GM23338 (cell line): ENCODE results near the gene MTREX. TPM values are rescaled to one million over a fixed set of nuclear protein-coding genes. Genes with fewer than 3 reads are reported as not detected.

Source experiments
- ATAC-seq: fragments of 200-7000 bp; cut with Tn5 transposase; 3 replicates; pipeline ENCODE4 v1.9.1; 2020
- DNase-seq: peaks from one replicate; pipeline ENCODE4 v3.0.0-alpha.2; 2015; ENCODE audit warnings: low spot score
- H2AFZ ChIP-seq: fragments of 200-600 bp; sonication (generic); 2 replicates; pipeline ENCODE4 v1.8.0; 2016; ENCODE audit warnings: antibody characterized with exemption, mild to moderate bottlenecking, moderate library complexity
- H3F3A ChIP-seq: fragments of 200-600 bp; sonication (generic); replicated peaks from 2 replicates; pipeline ENCODE4 v1.8.0; 2017; ENCODE audit warnings: antibody characterized with exemption, mixed run types, low read depth
- H3K27ac ChIP-seq: fragments of 200-600 bp; sonication (generic); 2 replicates; pipeline ENCODE4 v1.6.1; 2016; ENCODE audit warnings: low read depth
- H3K27me3 ChIP-seq: fragments of 200-600 bp; sonication (generic); 2 replicates; pipeline ENCODE4 v1.8.0; 2016; ENCODE audit warnings: mild to moderate bottlenecking, mixed run types, moderate library complexity; ENCODE audit not compliant: insufficient read depth
- H3K36me3 ChIP-seq: fragments of 200-600 bp; sonication (generic); 2 replicates; pipeline ENCODE4 v1.8.0; 2016; ENCODE audit warnings: mild to moderate bottlenecking; ENCODE audit not compliant: insufficient read depth
- H3K4me1 ChIP-seq: fragments of 200-600 bp; sonication (generic); 2 replicates; pipeline ENCODE4 v1.8.0; 2016; ENCODE audit warnings: mild to moderate bottlenecking, moderate library complexity; ENCODE audit not compliant: insufficient read depth
- H3K4me2 ChIP-seq: fragments of 200-600 bp; sonication (generic); 2 replicates; pipeline ENCODE4 v1.7.1; 2017; ENCODE audit warnings: mixed run types
- H3K4me3 ChIP-seq: fragments of 200-600 bp; sonication (generic); 2 replicates; pipeline ENCODE4 v1.6.1; 2016; ENCODE audit warnings: mixed run types
- H3K79me2 ChIP-seq: fragments of 200-600 bp; sonication (generic); replicated peaks from 2 replicates; pipeline ENCODE4 v1.8.0; 2017; ENCODE audit warnings: mild to moderate bottlenecking; ENCODE audit not compliant: insufficient read depth
- H3K9me2 ChIP-seq: fragments of 200-600 bp; sonication (generic); 2 replicates; pipeline ENCODE4 v1.8.0; 2017; ENCODE audit not compliant: insufficient read depth
- H4K20me1 ChIP-seq: fragments of 200-600 bp; sonication (generic); replicated peaks from 2 replicates; pipeline ENCODE4 v1.8.0; 2017; ENCODE audit warnings: mild to moderate bottlenecking; ENCODE audit not compliant: insufficient read depth
- H3K27ac Mint-ChIP-seq: 2 replicates; pipeline ENCODE4 v1.8.0; 2020; ENCODE audit warnings: inconsistent platforms, mild to moderate bottlenecking, moderate library complexity, mixed read lengths
- H3K27me3 Mint-ChIP-seq: 3 replicates; pipeline ENCODE4 v1.8.0; 2022; ENCODE audit warnings: low read depth, mild to moderate bottlenecking, moderate library complexity, mixed read lengths, inconsistent platforms; ENCODE audit not compliant: insufficient read depth, poor library complexity
- H3K36me3 Mint-ChIP-seq: 3 replicates; pipeline ENCODE4 v1.8.0; 2021; ENCODE audit warnings: low read depth, mild to moderate bottlenecking, inconsistent platforms, moderate library complexity, mixed read lengths
- H3K4me1 Mint-ChIP-seq: 3 replicates; pipeline ENCODE4 v1.8.0; 2020; ENCODE audit warnings: mild to moderate bottlenecking, inconsistent platforms, mixed read lengths
- H3K4me3 Mint-ChIP-seq: 3 replicates; pipeline ENCODE4 v1.8.0; 2021; ENCODE audit warnings: moderate library complexity, mild to moderate bottlenecking, inconsistent platforms, mixed read lengths
- H3K9me3 Mint-ChIP-seq: 3 replicates; pipeline ENCODE4 v1.8.0; 2020; ENCODE audit warnings: moderate library complexity, mild to moderate bottlenecking, inconsistent platforms, mixed read lengths
- CREB1 ChIP-seq: fragments of 250-450 bp; sonication (Bioruptor Pico); IDR thresholded peaks from 2 replicates; pipeline ENCODE4 v1.5.0; 2020; ENCODE audit warnings: low read depth, mild to moderate bottlenecking, moderate library complexity
- CTCF ChIP-seq, 2 experiments: fragments of 200-600 bp in 1 of 2; sonication (generic) in 1 of 2; conservative IDR thresholded peaks; 2 replicates each; pipeline versions ENCODE4 v1.5.1 to v1.6.1; 2016 to 2017; ENCODE audit warnings: antibody characterized with exemption in 2 of 2, low read depth in 2 of 2, mild to moderate bottlenecking in 2 of 2, moderate library complexity in 1 of 2
- ETS1 ChIP-seq: IDR thresholded peaks from 2 replicates; pipeline ENCODE4 v1.6.1; 2016; ENCODE audit warnings: antibody characterized with exemption
- EZH2 ChIP-seq: fragments of 200-600 bp; sonication (generic); IDR thresholded peaks from one replicate; pipeline ENCODE4 v1.8.0; 2017; ENCODE audit warnings: antibody characterized with exemption, mild to moderate bottlenecking, low read depth; ENCODE audit not compliant: unreplicated experiment
- JUNB ChIP-seq: IDR thresholded peaks from one replicate; pipeline ENCODE4 v1.6.1; 2016; ENCODE audit warnings: antibody characterized with exemption; ENCODE audit not compliant: unreplicated experiment
- NANOG ChIP-seq: IDR thresholded peaks from 2 replicates; pipeline ENCODE4 v1.6.1; 2016; ENCODE audit warnings: antibody characterized with exemption, borderline replicate concordance
- POLR2AphosphoS5 ChIP-seq: IDR thresholded peaks from 2 replicates; pipeline ENCODE4 v1.6.1; 2016; ENCODE audit warnings: antibody characterized with exemption, low read depth
- STAT1 ChIP-seq: IDR thresholded peaks from one replicate; pipeline ENCODE4 v1.6.1; 2016; ENCODE audit warnings: antibody characterized with exemption; ENCODE audit not compliant: unreplicated experiment
- ZNF114 ChIP-seq: fragments of 250-450 bp; sonication (Bioruptor Pico); IDR thresholded peaks from 2 replicates; pipeline ENCODE4 v1.5.0; 2020; ENCODE audit warnings: mild to moderate bottlenecking, moderate library complexity
- ZNF331 ChIP-seq: fragments of 250-450 bp; sonication (Bioruptor Pico); IDR thresholded peaks from 2 replicates; pipeline ENCODE4 v1.5.0; 2020; ENCODE audit warnings: low read depth, mild to moderate bottlenecking, moderate library complexity
- ZNF462 ChIP-seq: fragments of 250-450 bp; sonication (Bioruptor Pico); IDR thresholded peaks from 2 replicates; pipeline ENCODE4 v1.5.0; 2020; ENCODE audit warnings: mild to moderate bottlenecking, moderate library complexity
- polyA plus RNA-seq: library from polyadenylated mRNA; unstranded; fragments of >200 nt; fragmentation: Nextera tagmentation; extraction: Ambion mirVana; gene quantifications from 2 replicates; pipeline ENCODE4 v1.2.1, GENCODE V29; 2016
- total RNA-seq: library from RNA; depleted of rRNA; stranded (reverse); fragments of >200 nt; shearing (Covaris generic); gene quantifications from 2 replicates; pipeline ENCODE4 v1.2.3, GENCODE V29; 2014

MTREX gene
- total and polyA plus RNA-seq, 2 experiments from 2014 or later: 47.5 to 94.9 TPM

GRCh38 chr5:55360190-55360589, 52.4 kb downstream of the MTREX start:
- Histone ChIP-seq H2AFZ (no peak overlapping the region), H3K79me2 (no peaks in the 10 kb centered on the region), H3K4me3 (no peak overlapping the region), H3K4me1 (no peaks in the 10 kb centered on the region), H3K4me2 (no peak overlapping the region), H3K36me3 (peaks cover 28% of the 10 kb centered on the region; the same call in 1 of the 2 replicates), H3K27me3 (no peaks in the 10 kb centered on the region), H3F3A (no peaks in the 10 kb centered on the region), H3K27ac (no peak overlapping the region), H4K20me1 (no peaks in the 10 kb centered on the region; the same call in 1 of the 2 replicates), H3K9me2 (no peaks in the 10 kb centered on the region)
- no peak for ATAC-seq
- no peaks in the 10 kb centered on the region for H3K27me3 Mint-ChIP-seq
- no peak overlapping the region for H3K4me3 Mint-ChIP-seq
- no peak overlapping the region for H3K27ac Mint-ChIP-seq
- DNase-seq: no peak
- TF ChIP-seq NANOG (no peak), ETS1 (no peak), JUNB (no peak), CTCF (conservative IDR thresholded peaks at IDR 0.05; ENCODE audit: low read depth in 2 of 2) (no peak), POLR2AphosphoS5 (no peak), ZNF114 (no peak), EZH2 (no peak)
- peaks cover 44% of the 10 kb centered on the region for H3K36me3 Mint-ChIP-seq
- no peaks in the 10 kb centered on the region for H3K9me3 Mint-ChIP-seq
- no peaks in the 10 kb centered on the region for H3K4me1 Mint-ChIP-seq

- Mint-ChIP-seq H3K4me1 (no peaks in the 10 kb centered on the region), H3K9me3 (no peaks in the 10 kb centered on the region), H3K36me3 (peaks cover 36% of the 10 kb centered on the region), H3K27me3 (no peaks in the 10 kb centered on the region), H3K4me3 (no peak overlapping the region), H3K27ac (no peak overlapping the region)
- H3K9me2 ChIP-seq: no peaks in the 10 kb centered on the region
- peaks cover 22% of the 10 kb centered on the region; the same call in 1 of the 2 replicates for H3K36me3 ChIP-seq
- DNase-seq (no peak), ATAC-seq (no peak)
- no peak overlapping the region for H3K4me2 ChIP-seq
- no peak overlapping the region for H3K4me3 ChIP-seq
- no peaks in the 10 kb centered on the region for H3K79me2 ChIP-seq
- H2AFZ ChIP-seq: no peak overlapping the region
- no peaks in the 10 kb centered on the region for H3K4me1 ChIP-seq
- H3K27ac ChIP-seq: no peak overlapping the region
- H4K20me1 ChIP-seq: no peaks in the 10 kb centered on the region
- H3K27me3 ChIP-seq: no peaks in the 10 kb centered on the region
- no peaks in the 10 kb centered on the region for H3F3A ChIP-seq
- TF ChIP-seq ZNF331: no peak
- no peak for TF ChIP-seq NANOG
- no peak for TF ChIP-seq STAT1
- TF ChIP-seq ZNF114: no peak
- no peak for TF ChIP-seq JUNB
- no peak for TF ChIP-seq ETS1
- TF ChIP-seq ZNF462 (CRISPR knock-in tag): no peak
- no peak for TF ChIP-seq CREB1
Observed at GRCh38 chr5:55363856-55364255, 56.1 kb downstream of the MTREX start.
